ENCODE data around the gene NTRK3. TPM values are rescaled to one million over a fixed set of nuclear protein-coding genes. Genes with fewer than 3 reads are reported as not detected.

Gene NTRK3
- total RNA-seq, 4 donors from 2014 or later = 5.3 to 11.7 (median 6.3) TPM

GRCh38 chr15:87896936-87897335 lies 359.6 kb downstream of the NTRK3 start:
- no peaks in the 10 kb centered on the region for H3K4me1 ChIP-seq
- H3K9me3 ChIP-seq = no peaks in the 10 kb centered on the region
- no peaks in the 10 kb centered on the region for H3K27me3 ChIP-seq
- no peak overlapping the region for H3K4me3 ChIP-seq
- no peak for DNase-seq (ENCODE audit: low spot score in 2 of 2)
- H3K36me3 ChIP-seq = no peaks in the 10 kb centered on the region
- TF ChIP-seq EP300 (IDR thresholded peaks at IDR 0.05) = no peak
- no peak for TF ChIP-seq CTCF (IDR thresholded peaks at IDR 0.05)
- no peak for TF ChIP-seq POLR2AphosphoS5 (IDR thresholded peaks at IDR 0.05)
- no peak for TF ChIP-seq POLR2A (IDR thresholded peaks at IDR 0.05)
- H3K27ac ChIP-seq = no peak overlapping the region
- 57% methylated on average over 4 of the region's 4 CpGs for WGBS

GRCh38 chr15:87887177-87887576 lies 369.4 kb downstream of the NTRK3 start:
- H3K36me3 ChIP-seq = no peaks in the 10 kb centered on the region
- TF ChIP-seq POLR2AphosphoS5 (IDR thresholded peaks at IDR 0.05) = no peak
- no peak for TF ChIP-seq POLR2A (IDR thresholded peaks at IDR 0.05)
- no peak for TF ChIP-seq CTCF (IDR thresholded peaks at IDR 0.05)
- no peak for TF ChIP-seq EP300 (IDR thresholded peaks at IDR 0.05)
- DNase-seq (ENCODE audit: low spot score in 2 of 2) = no peak
- H3K4me1 ChIP-seq = no peaks in the 10 kb centered on the region
- H3K27me3 ChIP-seq = no peaks in the 10 kb centered on the region
- no peak overlapping the region for H3K27ac ChIP-seq
- no peaks in the 10 kb centered on the region for H3K9me3 ChIP-seq
- WGBS = 76% methylated on average over 1 of the region's 1 CpG
- H3K4me3 ChIP-seq = no peak overlapping the region

- DNase-seq (ENCODE audit: low spot score in 2 of 2) = no peak
- Histone ChIP-seq H3K27me3 (no peaks in the 10 kb centered on the region), H3K36me3 (no peaks in the 10 kb centered on the region), H3K4me1 (no peaks in the 10 kb centered on the region), H3K27ac (no peak overlapping the region), H3K9me3 (no peaks in the 10 kb centered on the region), H3K4me3 (no peak overlapping the region)
- WGBS = 92% methylated on average over 1 of the region's 1 CpG
- TF ChIP-seq POLR2AphosphoS5 (IDR thresholded peaks at IDR 0.05) = no peak
- no peak for TF ChIP-seq EP300 (IDR thresholded peaks at IDR 0.05)
Observed at GRCh38 chr15:87881026-87881425, 375.5 kb downstream of the NTRK3 start.

- Histone ChIP-seq H3K36me3 (no peaks in the 10 kb centered on the region), H3K27ac (no peak overlapping the region), H3K4me1 (no peaks in the 10 kb centered on the region), H3K9me3 (no peaks in the 10 kb centered on the region), H3K27me3 (no peaks in the 10 kb centered on the region), H3K4me3 (no peak overlapping the region)
- no peak for DNase-seq (ENCODE audit: low spot score in 2 of 2)
- TF ChIP-seq CTCF (IDR thresholded peaks at IDR 0.05) = no peak
- no peak for TF ChIP-seq POLR2AphosphoS5 (IDR thresholded peaks at IDR 0.05)
- TF ChIP-seq EP300 (IDR thresholded peaks at IDR 0.05) = no peak
- no peak for TF ChIP-seq POLR2A (IDR thresholded peaks at IDR 0.05)
- WGBS = 85% methylated on average over 5 of the region's 5 CpGs
Observed at GRCh38 chr15:87877822-87878542, 378.6 kb downstream of the NTRK3 start.

- 86% methylated on average over 4 of the region's 4 CpGs for WGBS
Observed at GRCh38 chr15:87877114-87877810, 379.3 kb downstream of the NTRK3 start.

More at GRCh38 chr15:87877114-87877810, 379.3 kb downstream of the NTRK3 start:
- Histone ChIP-seq H3K27ac (no peak overlapping the region), H3K4me3 (no peak overlapping the region), H3K27me3 (no peaks in the 10 kb centered on the region), H3K4me1 (no peaks in the 10 kb centered on the region), H3K36me3 (no peaks in the 10 kb centered on the region), H3K9me3 (no peaks in the 10 kb centered on the region)
- no peak for DNase-seq (ENCODE audit: low spot score in 2 of 2)
- no peak for TF ChIP-seq POLR2A (IDR thresholded peaks at IDR 0.05)
- TF ChIP-seq CTCF (IDR thresholded peaks at IDR 0.05) = no peak
- TF ChIP-seq EP300 (IDR thresholded peaks at IDR 0.05) = no peak
- no peak for TF ChIP-seq POLR2AphosphoS5 (IDR thresholded peaks at IDR 0.05)

Measured in suprapubic skin (tissue), 4 donors.